H1 (cell line): ENCODE results near the gene MFNG. TPM values are rescaled to one million over a fixed set of nuclear protein-coding genes. Genes with fewer than 3 reads are reported as not detected.

Experiments used
- CTBP2 ChIP-seq: IDR thresholded peaks from 2 replicates; pipeline ENCODE4 v1.7.0; 2011; ENCODE audit warnings: borderline replicate concordance, mild to moderate bottlenecking, moderate library complexity, mixed read lengths, low read length; ENCODE audit not compliant: insufficient read depth, insufficient read length
- polyA plus RNA-seq, 7 experiments: library from polyadenylated mRNA; depleted of rRNA in 3 of 7; stranded (reverse) in 5 of 7; unstranded in 2 of 7; fragments of >200 nt in 5 of 7; fragments of 200-250 nt in 2 of 7; gene quantifications; 1 replicate in 5 of 7; 2 replicates in 1 of 7; 4 replicates in 1 of 7; pipeline versions ENCODE4 v1.2.1 to v1.2.3, GENCODE V29; 2011 to 2013; ENCODE audit warnings: missing spikeins in 2 of 7, mixed read lengths in 2 of 7
- total RNA-seq: library from RNA; stranded (reverse); fragmentation: NEBNext Ultra II Directional; extraction: Animal tissue kit (Norgen Biotek cat#: 25700); gene quantifications from 2 replicates; pipeline ENCODE4 v1.2.1, GENCODE V29; 2021

MFNG gene
- total and polyA plus RNA-seq, 2 of the 8 experiments (the other 6 are each of a cell fraction or from before 2014, with no cell fraction given) = 1.7 to 5.5 TPM

- no peak for TF ChIP-seq CTBP2
These were observed 58.2 kb downstream of the MFNG start (continued) for GRCh38 chr22:37427711-37428635.
